ENCODE data around the gene ANAPC2. TPM values are rescaled to one million over a fixed set of nuclear protein-coding genes. Genes with fewer than 3 reads are reported as not detected.

Gene ANAPC2
- total RNA-seq, 1 experiment from 2014 or later, result 46.0 TPM

DNA sequence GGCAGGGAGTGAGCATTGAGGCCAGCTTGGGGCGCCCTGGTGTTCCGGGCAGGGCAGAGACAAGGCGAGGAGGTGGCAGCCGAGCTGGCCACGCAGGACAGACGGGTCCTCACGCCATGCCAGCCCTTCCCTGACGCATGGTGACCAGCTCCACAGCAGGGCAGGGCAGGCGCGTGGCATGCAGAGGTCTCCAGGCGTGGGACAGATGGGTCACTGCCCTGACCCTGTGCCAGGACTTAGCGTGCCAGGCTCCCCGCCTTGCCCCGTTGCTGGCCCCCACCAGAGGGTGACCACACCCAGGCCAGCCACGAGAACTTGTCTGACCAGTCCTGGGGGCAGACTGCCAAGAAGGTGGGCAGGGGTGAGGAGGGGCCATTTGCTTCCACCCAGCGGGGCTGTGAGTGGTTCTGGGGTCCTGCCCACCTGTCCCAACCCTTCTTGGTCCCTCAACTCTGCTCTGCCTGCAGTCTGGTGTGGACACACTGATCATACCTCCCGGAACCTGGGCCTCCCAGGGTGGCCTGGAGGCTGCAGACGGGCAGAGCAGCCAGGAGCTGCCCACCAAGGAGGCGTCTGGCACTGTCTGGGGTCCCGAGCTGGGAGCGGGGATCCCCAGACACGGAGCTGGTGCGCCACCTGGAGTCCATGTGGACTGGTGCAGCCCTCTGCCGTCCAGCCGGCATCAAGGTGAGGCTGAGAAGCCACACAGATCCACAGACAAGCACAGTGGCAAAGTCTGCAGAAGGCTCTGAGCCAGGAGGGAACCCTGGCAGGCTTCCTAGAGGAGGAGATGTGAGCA, 38.9 kb upstream of the ANAPC2 start, which contains the start of gene RNF224:
Gene RNF224, plus strand, starts transcription at position 449 of the 799 bp plus-strand sequence. CDS start 834 bp downstream, outside the sequence.
- Histone ChIP-seq H3K27me3 (ENCODE audit: control insufficient read depth, insufficient read depth, low read length) (no peaks in the 10 kb centered on the region), H3K9me3 (ENCODE audit: control insufficient read depth, insufficient read depth, low read depth, low read length) (no peaks in the 10 kb centered on the region), H3K4me1 (ENCODE audit: control insufficient read depth, insufficient read depth, low read length) (peaks cover 7% of the 10 kb centered on the region), H3K27ac (ENCODE audit: low read length) (no peak within 1 kb of the TSS), H3K36me3 (ENCODE audit: control insufficient read depth, insufficient read depth, low read length) (peaks cover 2% of the 10 kb centered on the region; the same call in 1 of the 2 replicates), H3K4me3 (ENCODE audit: low read depth in 2 of 2, low read length in 2 of 2) (no peak within 1 kb of the TSS)
- in situ Hi-C loops (cut with HindIII; ENCODE audit: low pct_unique_long_range_greater_than_20kb, low sequenced_read_pairs) (no loop called here), intact Hi-C loops (cut with micrococcal nuclease; ENCODE audit: unreplicated experiment) (loop anchor here (5.0 kb wide), 1 partner anchor 110 kb away; no protein-coding TSS in a partner anchor)
- ChIA-PET CTCF (interaction anchor here (0.6 to 1.7 kb wide), 5 partner anchors 9 to 111 kb away, joined by 3 to 6 read pairs (median 4); no protein-coding TSS in a partner anchor), POLR2A (interaction anchor here (0.6 kb wide), 1 partner anchor 42 kb away, joined by 3 read pairs; no protein-coding TSS in a partner anchor)
- peak; percentile 66 for ATAC-seq
- DNase-seq (ENCODE audit: low read depth, low spot score), result no peak
- no TSS peak for BruUV-seq (replicated peaks)
- TF ChIP-seq TCF7L2 (IDR thresholded peaks at IDR 0.05; ENCODE audit: low read depth, low read length) (no peak), CTCF (IDR thresholded peaks at IDR 0.05) (peak; percentile 87)
- TF ChIP-seq, protein P1, sequence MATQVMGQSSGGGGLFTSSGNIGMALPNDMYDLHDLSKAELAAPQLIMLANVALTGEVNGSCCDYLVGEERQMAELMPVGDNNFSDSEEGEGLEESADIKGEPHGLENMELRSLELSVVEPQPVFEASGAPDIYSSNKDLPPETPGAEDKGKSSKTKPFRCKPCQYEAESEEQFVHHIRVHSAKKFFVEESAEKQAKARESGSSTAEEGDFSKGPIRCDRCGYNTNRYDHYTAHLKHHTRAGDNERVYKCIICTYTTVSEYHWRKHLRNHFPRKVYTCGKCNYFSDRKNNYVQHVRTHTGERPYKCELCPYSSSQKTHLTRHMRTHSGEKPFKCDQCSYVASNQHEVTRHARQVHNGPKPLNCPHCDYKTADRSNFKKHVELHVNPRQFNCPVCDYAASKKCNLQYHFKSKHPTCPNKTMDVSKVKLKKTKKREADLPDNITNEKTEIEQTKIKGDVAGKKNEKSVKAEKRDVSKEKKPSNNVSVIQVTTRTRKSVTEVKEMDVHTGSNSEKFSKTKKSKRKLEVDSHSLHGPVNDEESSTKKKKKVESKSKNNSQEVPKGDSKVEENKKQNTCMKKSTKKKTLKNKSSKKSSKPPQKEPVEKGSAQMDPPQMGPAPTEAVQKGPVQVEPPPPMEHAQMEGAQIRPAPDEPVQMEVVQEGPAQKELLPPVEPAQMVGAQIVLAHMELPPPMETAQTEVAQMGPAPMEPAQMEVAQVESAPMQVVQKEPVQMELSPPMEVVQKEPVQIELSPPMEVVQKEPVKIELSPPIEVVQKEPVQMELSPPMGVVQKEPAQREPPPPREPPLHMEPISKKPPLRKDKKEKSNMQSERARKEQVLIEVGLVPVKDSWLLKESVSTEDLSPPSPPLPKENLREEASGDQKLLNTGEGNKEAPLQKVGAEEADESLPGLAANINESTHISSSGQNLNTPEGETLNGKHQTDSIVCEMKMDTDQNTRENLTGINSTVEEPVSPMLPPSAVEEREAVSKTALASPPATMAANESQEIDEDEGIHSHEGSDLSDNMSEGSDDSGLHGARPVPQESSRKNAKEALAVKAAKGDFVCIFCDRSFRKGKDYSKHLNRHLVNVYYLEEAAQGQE (IDR thresholded peaks at IDR 0.05; ENCODE audit: insufficient read depth in 1 of 2, low read depth in 2 of 2, low read length in 1 of 2), result 0 out of 4 replicates have a peak, but pooled peaks of 1 of the 2 experiments have one; percentile 42

DNA sequence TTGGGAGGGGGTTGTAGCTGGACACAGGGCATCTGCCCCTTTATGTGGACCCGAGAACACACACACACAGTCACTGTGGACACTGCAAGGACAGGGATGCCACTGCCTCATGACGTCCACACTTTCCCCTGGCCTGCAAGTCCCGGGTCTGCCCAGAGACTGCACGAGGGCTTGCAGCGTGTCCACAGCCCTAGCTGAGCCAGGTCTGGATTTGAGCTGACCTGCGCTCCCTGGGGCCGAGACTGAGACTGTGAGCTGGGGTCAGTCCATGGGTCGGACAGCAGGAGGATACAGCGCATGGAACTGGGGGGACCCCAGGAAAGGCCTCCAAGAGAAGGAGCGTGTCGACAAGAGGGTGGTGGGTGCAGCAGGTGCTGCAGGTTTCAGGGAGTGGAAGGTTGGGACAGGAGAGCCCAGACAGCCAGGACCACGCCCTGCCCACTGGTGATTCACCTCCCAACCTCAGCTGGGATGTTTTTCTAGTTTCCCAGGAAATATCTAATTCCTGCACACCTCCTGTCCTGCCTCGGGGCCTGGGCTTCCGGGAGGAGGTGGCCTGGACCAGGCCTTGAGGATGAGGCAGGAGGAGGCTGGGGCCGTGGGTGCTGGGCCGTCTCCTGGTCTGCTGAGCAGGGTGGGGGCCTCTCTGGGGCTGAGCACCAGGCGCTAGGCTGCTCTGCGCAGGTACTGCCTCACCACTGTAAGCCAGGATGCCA, 38.1 kb upstream of the ANAPC2 start:
- no peak for ATAC-seq
- H3K4me1 ChIP-seq (ENCODE audit: control insufficient read depth, insufficient read depth, low read length), result peaks cover 7% of the 10 kb centered on the region
- BruUV-seq (replicated peaks), result no TSS peak

More for the DNA sequence above, 38.1 kb upstream of the ANAPC2 start:
- H3K27me3 ChIP-seq (ENCODE audit: control insufficient read depth, insufficient read depth, low read length), result no peaks in the 10 kb centered on the region
- DNase-seq (ENCODE audit: low read depth, low spot score), result no peak
- TF ChIP-seq CTCF (IDR thresholded peaks at IDR 0.05) (no peak), TCF7L2 (IDR thresholded peaks at IDR 0.05; ENCODE audit: low read depth, low read length) (no peak), SIN3A (IDR thresholded peaks at IDR 0.05; ENCODE audit: borderline replicate concordance, insufficient read depth, low read depth, low read length) (no peak), POLR2AphosphoS5 (IDR thresholded peaks at IDR 0.05; ENCODE audit: low read depth, low read length) (no peak)
- TF ChIP-seq, protein P1 (IDR thresholded peaks at IDR 0.05; ENCODE audit: insufficient read depth in 1 of 2, low read depth in 2 of 2, low read length in 1 of 2), result no peak
- H3K9me3 ChIP-seq (ENCODE audit: control insufficient read depth, insufficient read depth, low read depth, low read length), result no peaks in the 10 kb centered on the region
- POLR2A ChIA-PET, result no interaction called here
- CTCF ChIA-PET, result interaction anchor here (0.6 to 1.6 kb wide), 4 partner anchors 10 to 357 kb away, joined by 3 to 6 read pairs (median 4); no protein-coding TSS in a partner anchor
- H3K4me3 ChIP-seq (ENCODE audit: low read depth in 2 of 2, low read length in 2 of 2), result no peak overlapping the region
- in situ Hi-C loops (cut with HindIII; ENCODE audit: low pct_unique_long_range_greater_than_20kb, low sequenced_read_pairs) (no loop called here), intact Hi-C loops (cut with micrococcal nuclease; ENCODE audit: unreplicated experiment) (loop anchor here (5.0 kb wide), 1 partner anchor 109 kb away; no protein-coding TSS in a partner anchor)
- no peak overlapping the region for H3K27ac ChIP-seq (ENCODE audit: low read length)
- peaks cover 2% of the 10 kb centered on the region; the same call in 1 of the 2 replicates for H3K36me3 ChIP-seq (ENCODE audit: control insufficient read depth, insufficient read depth, low read length)

Measured in Panc1 (cell line).